H1 (cell line): ENCODE data around the gene FNIP2. TPM values are rescaled to one million over a fixed set of nuclear protein-coding genes. Genes with fewer than 3 reads are reported as not detected.

ENCODE experiments used
- ATF3 ChIP-seq: IDR thresholded peaks from 2 replicates; pipeline ENCODE4 v1.6.1; 2011; ENCODE audit warnings: low read depth, mild to moderate bottlenecking, low read length; ENCODE audit not compliant: insufficient read depth
- CHD7 ChIP-seq: fragments of 300-600 bp; sonication (generic); IDR thresholded peaks from 2 replicates; pipeline ENCODE4 v1.7.1; 2012; ENCODE audit warnings: low read length, moderate library complexity, mild to moderate bottlenecking, inconsistent platforms; ENCODE audit not compliant: insufficient replicate concordance
- KDM4A ChIP-seq: IDR thresholded peaks from one replicate; pipeline ENCODE4 v1.7.1; 2012; ENCODE audit warnings: low read depth, mild to moderate bottlenecking, moderate library complexity, low read length, inconsistent platforms; ENCODE audit not compliant: severe bottlenecking
- MAX ChIP-seq: IDR thresholded peaks from 2 replicates; pipeline ENCODE4 v1.6.1; 2012; ENCODE audit warnings: inconsistent platforms
- POLR2A ChIP-seq, 2 experiments: IDR thresholded peaks; 1 replicate in 1 of 2; 2 replicates in 1 of 2; pipeline ENCODE4 v1.6.1; 2011; ENCODE audit warnings: low read depth in 2 of 2, low read length in 2 of 2, mild to moderate bottlenecking in 2 of 2; ENCODE audit errors: control extremely low read depth in 1 of 2
- RAD21 ChIP-seq, 2 experiments: IDR thresholded peaks in 1 of 2; conservative IDR thresholded peaks in 1 of 2; 2 replicates each; pipeline ENCODE4 v1.6.1; 2011; ENCODE audit warnings: low read depth in 2 of 2, low read length in 2 of 2, improper control_type of control experiment in 1 of 2, inconsistent platforms in 1 of 2, mild to moderate bottlenecking in 1 of 2, moderate library complexity in 1 of 2
- SRF ChIP-seq: IDR thresholded peaks from 2 replicates; pipeline ENCODE4 v1.6.1; 2011; ENCODE audit warnings: mild to moderate bottlenecking, low read depth, low read length, moderate library complexity
- TAF7 ChIP-seq: optimal IDR thresholded peaks from 2 replicates; pipeline ENCODE3; 2011; ENCODE audit warnings: low read depth, mild to moderate bottlenecking, inconsistent platforms, low read length, moderate library complexity, borderline replicate concordance
- polyA plus RNA-seq, 7 experiments: library from polyadenylated mRNA; depleted of rRNA in 3 of 7; stranded (reverse) in 5 of 7; unstranded in 2 of 7; fragments of >200 nt in 5 of 7; fragments of 200-250 nt in 2 of 7; gene quantifications; 1 replicate in 5 of 7; 2 replicates in 1 of 7; 4 replicates in 1 of 7; pipeline versions ENCODE4 v1.2.1 to v1.2.3, GENCODE V29; 2011 to 2013; ENCODE audit warnings: missing spikeins in 2 of 7, mixed read lengths in 2 of 7
- total RNA-seq: library from RNA; stranded (reverse); fragmentation: NEBNext Ultra II Directional; extraction: Animal tissue kit (Norgen Biotek cat#: 25700); gene quantifications from 2 replicates; pipeline ENCODE4 v1.2.1, GENCODE V29; 2021

Gene FNIP2
- total and polyA plus RNA-seq, 2 of the 8 experiments (the other 6 are each of a cell fraction or from before 2014, with no cell fraction given), result 4.0 to 13.0 TPM

- TF ChIP-seq CHD7 (no peak), RAD21 (IDR thresholded peaks at IDR 0.05 in 1 of 2, conservative IDR thresholded peaks at IDR 0.05 in 1 of 2; ENCODE audit: low read depth in 2 of 2, low read length in 2 of 2) (no peak), MAX (no peak), POLR2A (IDR thresholded peaks at IDR 0.05; ENCODE audit: control extremely low read depth in 1 of 2, low read depth in 2 of 2, low read length in 2 of 2) (no peak), KDM4A (no peak), SRF (no peak), TAF7 (no peak), ATF3 (no peak)
Observed at GRCh38 chr4:158809611-158810486, 41.0 kb downstream of the FNIP2 start (continued).
